ENCODE data around the gene KCNJ5.
A peak's percentile ranks its signal among the peaks of the same experiment; 100 is the strongest.

- TF ChIP-seq, protein P1, sequence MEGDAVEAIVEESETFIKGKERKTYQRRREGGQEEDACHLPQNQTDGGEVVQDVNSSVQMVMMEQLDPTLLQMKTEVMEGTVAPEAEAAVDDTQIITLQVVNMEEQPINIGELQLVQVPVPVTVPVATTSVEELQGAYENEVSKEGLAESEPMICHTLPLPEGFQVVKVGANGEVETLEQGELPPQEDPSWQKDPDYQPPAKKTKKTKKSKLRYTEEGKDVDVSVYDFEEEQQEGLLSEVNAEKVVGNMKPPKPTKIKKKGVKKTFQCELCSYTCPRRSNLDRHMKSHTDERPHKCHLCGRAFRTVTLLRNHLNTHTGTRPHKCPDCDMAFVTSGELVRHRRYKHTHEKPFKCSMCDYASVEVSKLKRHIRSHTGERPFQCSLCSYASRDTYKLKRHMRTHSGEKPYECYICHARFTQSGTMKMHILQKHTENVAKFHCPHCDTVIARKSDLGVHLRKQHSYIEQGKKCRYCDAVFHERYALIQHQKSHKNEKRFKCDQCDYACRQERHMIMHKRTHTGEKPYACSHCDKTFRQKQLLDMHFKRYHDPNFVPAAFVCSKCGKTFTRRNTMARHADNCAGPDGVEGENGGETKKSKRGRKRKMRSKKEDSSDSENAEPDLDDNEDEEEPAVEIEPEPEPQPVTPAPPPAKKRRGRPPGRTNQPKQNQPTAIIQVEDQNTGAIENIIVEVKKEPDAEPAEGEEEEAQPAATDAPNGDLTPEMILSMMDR (IDR thresholded peaks at IDR 0.05; ENCODE audit: low read depth, low read length, poor library complexity, severe bottlenecking) = peak; percentile 78
- TF ChIP-seq EZH2phosphoT487 (IDR thresholded peaks at IDR 0.05; ENCODE audit: borderline replicate concordance, low read length) = no peak
Measured at GRCh38 chr11:128956401-128957201, 65.4 kb downstream of the KCNJ5 start.

Data from DOHH2 (cell line).